Activated naive CD8-positive, alpha-beta T cell treated with anti-CD3 and anti-CD28 coated beads for 36 hours (primary cell): ENCODE measurements around the gene ZFC3H1. TPM values are rescaled to one million over a fixed set of nuclear protein-coding genes. Genes with fewer than 3 reads are reported as not detected.
"Not testable (repeated sequence)": the region's sequence is repeated elsewhere in the genome, so short reads cannot be mapped to it uniquely, and the experiment has no call there.

ENCODE experiments used
- DNase-seq: peaks from one replicate; pipeline ENCODE4 v3.0.0; 2021
- H3K27ac Mint-ChIP-seq: one replicate; pipeline ENCODE4 v1.8.0; 2022; ENCODE audit warnings: mild to moderate bottlenecking, moderate library complexity, mixed read lengths
- H3K27me3 Mint-ChIP-seq: one replicate; pipeline ENCODE4 v1.8.0; 2022; ENCODE audit warnings: mild to moderate bottlenecking, mixed read lengths
- H3K36me3 Mint-ChIP-seq: one replicate; pipeline ENCODE4 v1.8.0; 2021; ENCODE audit warnings: mild to moderate bottlenecking, mixed read lengths
- H3K4me1 Mint-ChIP-seq: one replicate; pipeline ENCODE4 v1.8.0; 2021; ENCODE audit warnings: mixed read lengths
- H3K4me3 Mint-ChIP-seq: one replicate; pipeline ENCODE4 v1.8.0; 2022; ENCODE audit warnings: mild to moderate bottlenecking, moderate library complexity, mixed read lengths
- H3K9me3 Mint-ChIP-seq: one replicate; pipeline ENCODE4 v1.8.0; 2022; ENCODE audit warnings: mixed read lengths
- total RNA-seq, 2 experiments: library from RNA; stranded (reverse); gene quantifications; one replicate each; pipeline ENCODE4 v1.2.3, GENCODE V29; 2021

The ZFC3H1 gene
- total RNA-seq, 2 experiments from 2014 or later, result 29.8 to 31.6 TPM

DNA sequence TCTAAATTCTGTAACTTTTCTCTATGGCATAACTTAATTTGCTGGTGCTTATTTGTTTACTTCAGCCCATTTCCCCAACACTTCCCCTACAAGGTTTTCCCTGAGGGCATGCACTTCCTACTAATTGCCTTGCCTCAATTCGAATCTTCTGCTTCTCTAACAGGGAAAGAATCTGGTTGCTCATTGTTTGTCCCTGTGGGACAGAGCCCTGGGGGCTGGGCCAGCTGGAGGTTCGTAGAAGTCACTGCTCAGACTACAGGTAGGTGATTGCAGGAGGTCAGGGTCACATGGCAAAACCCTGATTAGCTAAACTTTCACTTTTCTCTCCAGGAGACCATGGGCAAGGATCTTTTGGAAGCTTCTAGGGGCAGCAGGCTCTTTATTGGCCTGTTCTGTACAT is 72.0 kb downstream of the ZFC3H1 start:
- Mint-ChIP-seq H3K36me3 (no peaks in the 10 kb centered on the region), H3K4me3 (no peak overlapping the region), H3K27me3 (peaks cover 18% of the 10 kb centered on the region), H3K27ac (no peak overlapping the region), H3K9me3 (no peaks in the 10 kb centered on the region), H3K4me1 (no peaks in the 10 kb centered on the region)
- no peak for DNase-seq

DNA sequence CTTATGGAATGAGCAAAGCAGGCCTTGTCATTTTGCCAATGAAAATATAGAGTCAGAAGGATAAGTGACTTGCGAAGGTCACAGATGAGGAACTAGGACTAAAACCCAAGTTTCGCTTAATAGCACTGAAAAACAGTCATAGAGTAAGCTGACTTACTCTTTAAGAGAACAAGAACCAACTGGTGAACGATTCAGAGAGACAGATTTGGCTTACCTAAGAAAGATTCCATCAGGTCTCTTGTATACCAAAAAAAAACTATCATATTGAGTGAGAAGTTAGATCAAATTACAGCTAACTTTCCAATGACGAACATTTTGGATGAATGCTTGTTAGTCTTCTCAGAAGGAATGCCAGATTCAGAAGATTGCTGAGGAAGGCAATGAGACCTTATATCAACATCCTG is 74.2 kb downstream of the ZFC3H1 start:
- H3K4me1 Mint-ChIP-seq, result no peaks in the 10 kb centered on the region
- no peaks in the 10 kb centered on the region for H3K36me3 Mint-ChIP-seq
- H3K4me3 Mint-ChIP-seq, result no peak overlapping the region
- no peak for DNase-seq
- no peak overlapping the region for H3K27ac Mint-ChIP-seq
- peaks cover 21% of the 10 kb centered on the region for H3K27me3 Mint-ChIP-seq
- no peaks in the 10 kb centered on the region for H3K9me3 Mint-ChIP-seq

DNA sequence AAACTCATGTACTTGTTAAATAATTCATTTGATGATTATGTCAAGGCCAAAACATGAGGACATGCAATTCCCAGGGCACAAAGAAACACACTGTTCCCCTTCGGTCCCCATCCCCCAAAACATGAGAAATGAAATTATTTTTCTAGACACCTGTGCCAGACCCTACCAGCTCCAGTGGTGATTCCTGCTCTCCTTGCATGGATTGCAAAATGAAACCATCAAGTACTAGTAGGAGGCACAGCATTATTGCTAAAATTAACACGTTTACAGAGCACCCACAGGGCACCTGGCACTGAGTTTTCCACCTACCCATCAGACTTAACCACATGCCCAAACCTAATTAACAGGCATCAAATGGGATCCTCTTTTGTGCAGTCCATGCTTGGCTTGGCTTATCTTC is 76.6 kb downstream of the ZFC3H1 start:
- Mint-ChIP-seq H3K4me1 (no peaks in the 10 kb centered on the region), H3K9me3 (no peaks in the 10 kb centered on the region), H3K4me3 (no peak overlapping the region), H3K36me3 (no peaks in the 10 kb centered on the region), H3K27me3 (peaks cover 21% of the 10 kb centered on the region), H3K27ac (no peak overlapping the region)
- no peak for DNase-seq

DNA sequence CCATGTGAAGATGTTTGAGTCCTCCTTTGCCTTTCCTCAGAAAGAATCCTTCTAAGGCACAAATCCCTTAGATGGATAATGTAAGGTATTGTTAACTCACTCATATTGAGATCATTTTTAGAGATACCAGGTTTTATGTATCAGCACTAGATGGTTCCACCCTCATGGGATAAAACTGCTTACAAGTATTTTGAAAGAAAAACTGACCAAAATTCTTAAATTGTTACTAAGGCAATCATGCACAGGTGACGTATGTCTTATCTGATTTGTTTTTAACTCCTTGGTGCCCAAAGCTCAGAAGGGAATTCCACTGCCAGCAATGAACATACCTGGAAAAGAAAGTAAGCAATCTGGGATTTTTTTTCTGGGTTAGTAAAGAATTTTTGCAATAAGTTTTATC is 78.4 kb downstream of the ZFC3H1 start:
- H3K27ac Mint-ChIP-seq, result no peak overlapping the region
- no peaks in the 10 kb centered on the region for H3K36me3 Mint-ChIP-seq
- no peaks in the 10 kb centered on the region for H3K9me3 Mint-ChIP-seq
- H3K4me3 Mint-ChIP-seq, result no peak overlapping the region
- peaks cover 9% of the 10 kb centered on the region for H3K27me3 Mint-ChIP-seq
- H3K4me1 Mint-ChIP-seq, result no peaks in the 10 kb centered on the region
- DNase-seq, result no peak

DNA sequence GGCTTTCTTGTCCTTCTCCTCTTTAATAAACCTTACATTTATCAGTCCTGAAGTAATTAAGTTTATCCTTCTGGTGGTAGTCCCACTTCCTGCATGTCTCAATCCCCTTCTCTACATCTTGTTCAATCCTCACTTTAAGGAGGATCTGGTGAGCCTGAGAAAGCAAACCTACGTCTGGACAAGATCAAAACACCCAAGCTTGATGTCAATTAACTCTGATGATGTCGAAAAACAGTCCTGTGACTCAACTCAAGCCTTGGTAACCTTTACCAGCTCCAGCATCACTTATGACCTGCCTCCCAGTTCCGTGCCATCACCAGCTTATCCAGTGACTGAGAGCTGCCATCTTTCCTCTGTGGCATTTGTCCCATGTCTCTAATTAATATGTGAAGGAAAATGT is 79.3 kb downstream of the ZFC3H1 start:
- no peaks in the 10 kb centered on the region for H3K4me1 Mint-ChIP-seq
- H3K9me3 Mint-ChIP-seq, result no peaks in the 10 kb centered on the region
- no peak overlapping the region for H3K4me3 Mint-ChIP-seq
- no peak overlapping the region for H3K27ac Mint-ChIP-seq
- H3K27me3 Mint-ChIP-seq, result peaks cover 5% of the 10 kb centered on the region
- no peak for DNase-seq
- H3K36me3 Mint-ChIP-seq, result no peaks in the 10 kb centered on the region

DNA sequence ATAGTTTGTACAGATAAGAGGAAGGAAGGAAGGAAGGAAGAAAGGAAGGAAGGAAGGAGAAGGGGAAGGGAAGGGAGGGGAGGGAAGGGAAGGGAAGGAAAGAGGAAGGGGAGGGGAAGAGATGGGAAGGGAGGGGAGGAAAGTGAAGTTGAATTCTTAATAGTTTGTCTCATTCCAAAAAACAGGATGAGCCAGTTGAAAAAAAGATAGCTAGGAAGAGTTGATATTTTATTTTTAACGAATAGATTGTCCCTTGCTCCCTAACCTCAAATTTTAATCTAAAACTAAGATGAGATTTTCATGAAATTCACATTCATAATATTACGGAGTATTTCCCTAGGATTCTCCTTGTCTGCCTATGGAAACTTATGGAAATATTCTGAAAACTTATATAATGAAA is 80.7 kb downstream of the ZFC3H1 start:
- H3K36me3 Mint-ChIP-seq, result no peaks in the 10 kb centered on the region
- no peak overlapping the region for H3K27ac Mint-ChIP-seq
- H3K4me3 Mint-ChIP-seq, result no peak overlapping the region
- H3K27me3 Mint-ChIP-seq, result peaks cover 3% of the 10 kb centered on the region
- no peaks in the 10 kb centered on the region for H3K9me3 Mint-ChIP-seq
- no peaks in the 10 kb centered on the region for H3K4me1 Mint-ChIP-seq
- no peak for DNase-seq

DNA sequence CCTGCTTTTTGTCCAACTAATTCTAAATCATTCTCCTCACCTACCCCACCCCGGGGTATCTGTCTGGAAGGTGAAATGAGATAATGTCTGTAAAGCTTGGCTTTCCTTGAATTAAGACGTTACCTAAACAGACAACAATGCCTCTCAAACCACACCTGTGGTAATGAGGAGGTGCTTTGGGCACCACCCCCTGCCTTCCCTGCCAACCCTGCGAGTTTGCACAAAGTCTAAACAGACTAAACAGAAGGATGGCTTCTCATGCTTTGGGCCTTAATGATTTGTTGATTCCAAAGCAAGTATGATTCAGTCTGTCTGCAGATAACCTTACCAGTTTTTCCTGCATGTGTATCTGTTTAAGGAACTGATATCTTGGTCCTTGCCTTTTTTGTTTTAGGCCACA is 82.4 kb downstream of the ZFC3H1 start:
- Mint-ChIP-seq H3K4me3 (no peak overlapping the region), H3K36me3 (no peaks in the 10 kb centered on the region), H3K4me1 (no peaks in the 10 kb centered on the region), H3K9me3 (no peaks in the 10 kb centered on the region), H3K27me3 (peaks cover 3% of the 10 kb centered on the region), H3K27ac (no peak overlapping the region)
- no peak for DNase-seq

DNA sequence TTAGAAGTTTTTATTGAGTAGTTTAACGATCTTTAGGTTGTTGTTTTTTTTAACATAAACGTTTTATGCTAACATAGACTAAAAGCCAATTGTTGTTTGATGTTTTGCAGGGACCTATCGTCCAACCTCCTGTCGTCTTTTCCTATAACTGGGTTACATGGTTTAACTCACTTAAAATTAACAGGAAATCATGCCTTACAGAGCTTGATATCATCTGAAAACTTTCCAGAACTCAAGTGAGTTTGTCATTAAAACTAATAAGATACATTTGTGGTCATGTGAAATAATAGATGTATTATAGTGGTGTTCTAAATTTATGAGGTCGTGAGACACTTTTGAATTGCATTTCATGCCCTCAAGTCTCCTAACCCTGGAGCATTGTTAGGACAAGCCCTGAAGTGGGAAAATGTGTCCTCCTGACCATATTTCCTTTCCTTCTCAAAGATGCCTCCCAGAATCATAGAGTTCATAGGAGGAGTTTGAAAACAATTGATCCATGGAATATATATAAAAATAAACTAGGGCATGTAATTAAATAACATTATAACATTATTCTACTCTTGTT is 84.9 kb downstream of the ZFC3H1 start:
- DNase-seq, result no peak
- H3K9me3 Mint-ChIP-seq, result no peaks in the 10 kb centered on the region
- H3K4me3 Mint-ChIP-seq, result no peak overlapping the region
- H3K36me3 Mint-ChIP-seq, result no peaks in the 10 kb centered on the region
- H3K4me1 Mint-ChIP-seq, result no peaks in the 10 kb centered on the region
- no peak overlapping the region for H3K27ac Mint-ChIP-seq
- H3K27me3 Mint-ChIP-seq, result no peaks in the 10 kb centered on the region

DNA sequence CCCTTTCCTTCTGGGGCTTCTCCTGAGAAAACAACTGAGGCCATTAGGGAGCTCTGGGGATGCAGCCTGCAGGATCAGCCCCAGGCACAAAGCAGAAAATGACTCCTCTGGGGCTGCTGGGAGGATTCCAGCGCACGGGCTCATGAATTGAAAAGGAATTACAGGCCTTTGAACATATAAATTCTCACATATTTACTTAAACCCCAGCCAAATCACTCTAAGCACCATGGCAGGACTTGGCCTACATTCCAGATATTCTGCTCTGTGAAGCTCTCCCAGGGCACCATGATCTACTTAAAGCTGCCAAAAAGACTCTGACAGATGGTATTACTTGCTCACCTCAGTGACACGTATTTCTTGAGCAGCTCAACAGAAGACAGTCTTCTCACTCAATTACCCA is 87.2 kb downstream of the ZFC3H1 start:
- no peak for DNase-seq
- no peak overlapping the region for H3K4me3 Mint-ChIP-seq
- H3K27ac Mint-ChIP-seq, result no peak overlapping the region
- H3K27me3 Mint-ChIP-seq, result peaks cover 3% of the 10 kb centered on the region
- no peaks in the 10 kb centered on the region for H3K4me1 Mint-ChIP-seq
- no peaks in the 10 kb centered on the region for H3K36me3 Mint-ChIP-seq
- H3K9me3 Mint-ChIP-seq, result no peaks in the 10 kb centered on the region

DNA sequence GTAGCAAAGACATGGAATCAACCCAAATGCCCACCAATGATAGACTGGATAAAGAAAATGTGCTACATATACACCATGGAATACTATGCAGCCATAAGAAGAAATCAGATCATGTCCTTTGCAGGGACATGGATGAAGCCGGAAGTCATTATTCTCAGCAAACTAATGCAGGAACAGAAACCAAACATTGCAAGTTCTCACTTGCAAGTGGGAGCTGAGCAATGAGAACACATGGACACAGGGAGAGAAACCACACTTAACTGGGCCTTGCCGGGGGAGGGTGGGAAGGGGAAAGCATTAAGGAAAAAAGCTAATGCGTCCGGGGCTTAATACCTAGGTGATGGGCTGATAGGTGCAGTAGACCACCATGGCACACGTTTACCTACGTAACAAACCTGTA is 93.8 kb downstream of the ZFC3H1 start:
- H3K4me3 Mint-ChIP-seq, H3K36me3 Mint-ChIP-seq, DNase-seq, H3K4me1 Mint-ChIP-seq, H3K9me3 Mint-ChIP-seq, H3K27ac Mint-ChIP-seq: not testable (repeated sequence)
- peaks cover 11% of the 10 kb centered on the region for H3K27me3 Mint-ChIP-seq

DNA sequence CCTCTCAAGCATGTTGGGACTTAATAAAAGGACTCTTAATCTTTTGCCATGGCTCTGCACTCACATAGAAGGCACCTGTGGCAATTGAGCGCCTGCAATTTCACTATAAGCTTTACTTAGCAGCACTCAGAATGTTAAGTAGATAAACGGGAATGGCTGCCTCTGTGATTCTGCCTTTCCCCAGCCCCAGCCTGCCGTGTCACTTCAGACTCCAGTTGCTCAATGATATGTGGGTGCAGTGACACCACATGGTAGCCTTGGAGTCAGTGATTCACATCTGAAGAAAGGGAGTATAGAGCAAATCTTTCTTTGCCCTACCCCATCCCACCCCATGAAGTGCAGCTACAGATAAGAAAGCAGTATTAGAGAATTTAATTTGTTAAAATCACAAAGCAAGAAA is 96.1 kb downstream of the ZFC3H1 start:
- H3K4me1 Mint-ChIP-seq, result no peaks in the 10 kb centered on the region
- no peak overlapping the region for H3K27ac Mint-ChIP-seq
- DNase-seq, result no peak
- no peak overlapping the region for H3K4me3 Mint-ChIP-seq
- no peaks in the 10 kb centered on the region for H3K36me3 Mint-ChIP-seq
- H3K27me3 Mint-ChIP-seq, result peaks cover 11% of the 10 kb centered on the region
- no peaks in the 10 kb centered on the region for H3K9me3 Mint-ChIP-seq

DNA sequence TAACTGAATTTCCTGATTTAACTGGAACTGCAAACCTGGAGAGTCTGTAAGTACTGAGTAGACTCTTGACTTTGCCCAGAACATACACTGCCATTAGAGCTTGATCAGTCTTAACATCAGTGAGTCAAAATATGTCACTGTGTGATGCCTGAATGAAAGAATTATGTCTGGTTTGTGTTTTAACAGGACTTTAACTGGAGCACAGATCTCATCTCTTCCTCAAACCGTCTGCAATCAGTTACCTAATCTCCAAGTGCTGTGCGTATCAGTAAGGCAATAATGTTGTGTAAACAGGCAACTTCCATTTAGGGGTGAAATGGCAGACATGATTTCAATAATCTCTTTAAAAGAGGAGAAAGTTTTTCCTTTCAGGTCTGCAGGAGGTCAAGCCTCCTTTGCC is 97.0 kb downstream of the ZFC3H1 start:
- Mint-ChIP-seq H3K4me3 (no peak overlapping the region), H3K27ac (no peak overlapping the region), H3K27me3 (peaks cover 8% of the 10 kb centered on the region)

DNA sequence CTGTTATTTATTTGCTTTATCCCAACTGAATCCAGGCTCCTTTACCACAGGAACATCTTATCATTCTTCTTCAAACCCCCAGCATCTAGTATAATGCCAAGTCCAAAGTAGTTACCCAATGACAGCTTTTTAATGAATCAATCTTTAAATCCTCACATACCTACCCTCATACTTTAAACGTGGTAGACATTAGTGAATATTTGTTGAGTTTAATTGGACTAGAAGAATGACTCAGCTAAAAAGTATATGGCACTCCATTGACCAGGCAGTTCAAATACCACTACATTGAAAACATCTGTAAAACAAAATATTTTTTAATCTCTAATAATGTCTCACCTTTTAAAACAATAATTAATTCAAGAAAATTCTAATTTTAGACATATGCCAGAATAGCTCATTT is 98.1 kb downstream of the ZFC3H1 start:
- Mint-ChIP-seq H3K4me1 (no peaks in the 10 kb centered on the region), H3K36me3 (no peaks in the 10 kb centered on the region), H3K27me3 (peaks cover 8% of the 10 kb centered on the region), H3K27ac (no peak overlapping the region), H3K9me3 (no peaks in the 10 kb centered on the region), H3K4me3 (no peak overlapping the region)
- DNase-seq, result no peak

More for the DNA sequence above, 97.0 kb downstream of the ZFC3H1 start:
- Mint-ChIP-seq H3K4me1 (no peaks in the 10 kb centered on the region), H3K36me3 (no peaks in the 10 kb centered on the region), H3K9me3 (no peaks in the 10 kb centered on the region)
- no peak for DNase-seq

DNA sequence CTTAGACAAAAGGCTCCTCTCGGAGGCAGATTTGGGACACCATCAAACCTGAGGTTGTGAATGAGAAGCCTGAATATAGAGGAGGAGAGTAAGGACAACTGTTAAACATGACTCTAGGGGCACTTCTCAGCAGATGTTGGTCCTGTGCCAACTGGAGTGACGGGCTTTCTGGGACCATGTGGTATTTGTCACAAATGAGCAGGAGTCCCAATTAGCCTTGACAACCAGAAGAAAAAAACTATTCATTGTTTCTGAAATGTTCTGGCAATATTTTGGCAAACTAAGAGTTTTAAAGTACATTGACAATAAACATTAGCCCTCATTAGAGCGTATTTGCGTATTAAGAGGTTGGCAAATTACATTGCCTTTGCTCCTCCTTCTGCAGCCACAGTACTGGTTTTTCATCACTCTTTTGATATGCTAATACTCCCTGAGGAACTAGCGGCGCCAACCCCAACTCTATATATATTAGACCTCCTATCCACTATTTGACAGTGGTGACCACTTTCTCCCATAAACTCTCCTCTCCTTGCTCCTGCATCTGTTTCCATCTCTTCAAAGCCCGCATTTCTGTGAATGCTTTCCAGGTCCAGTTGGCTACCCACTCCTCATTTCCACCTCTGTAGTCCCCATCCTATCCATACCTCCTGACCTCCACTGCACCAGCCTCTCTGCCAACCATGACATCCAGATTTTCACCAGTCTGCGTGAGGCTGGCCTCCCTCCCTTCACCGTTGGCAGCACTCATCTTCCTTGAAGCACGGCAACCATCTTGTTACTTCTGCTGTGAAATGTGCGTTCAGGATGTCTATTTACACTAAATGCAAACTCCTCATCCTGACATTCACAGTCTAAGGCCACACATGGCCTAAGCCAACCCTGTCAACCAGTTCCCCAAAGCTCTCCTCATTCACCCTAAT is 100.7 kb downstream of the ZFC3H1 start:
- H3K4me3 Mint-ChIP-seq, result no peak overlapping the region
- DNase-seq, result no peak
- no peaks in the 10 kb centered on the region for H3K4me1 Mint-ChIP-seq
- no peaks in the 10 kb centered on the region for H3K36me3 Mint-ChIP-seq
- H3K27ac Mint-ChIP-seq, result no peak overlapping the region
- no peaks in the 10 kb centered on the region for H3K27me3 Mint-ChIP-seq
- no peaks in the 10 kb centered on the region for H3K9me3 Mint-ChIP-seq
